Measurements from ENCODE around the gene FBXW10B. TPM values are rescaled to one million over a fixed set of nuclear protein-coding genes. Genes with fewer than 3 reads are reported as not detected.
"Not testable (repeated sequence)": the region's sequence is repeated elsewhere in the genome, so short reads cannot be mapped to it uniquely, and the experiment has no call there.

FBXW10B gene
- total and polyA plus RNA-seq, 5 donors: 0.40 to 1.1 (median 0.60) TPM

- H3K9me3 ChIP-seq (ENCODE audit: control insufficient read depth, low read length); H3K4me1 ChIP-seq (ENCODE audit: control insufficient read depth, insufficient read depth, low read length); ATAC-seq; H3K27me3 ChIP-seq (ENCODE audit: control insufficient read depth, insufficient read depth); intact Hi-C loops (cut with DNase I); H3K27ac ChIP-seq (ENCODE audit: low read length); DNase-seq; H3K4me3 ChIP-seq (ENCODE audit: low read length): not testable (repeated sequence)
- WGBS: 94% methylated on average over 2 of the region's 2 CpGs
Measured at GRCh38 chr17:15630930-15631453, 11.5 kb upstream of the FBXW10B start.

GRCh38 chr17:15629991-15630390, 10.5 kb upstream of the FBXW10B start:
- H3K4me3 ChIP-seq (ENCODE audit: low read length); H3K27ac ChIP-seq (ENCODE audit: low read length); intact Hi-C loops (cut with DNase I); H3K4me1 ChIP-seq (ENCODE audit: control insufficient read depth, insufficient read depth, low read length); H3K27me3 ChIP-seq (ENCODE audit: control insufficient read depth, insufficient read depth); DNase-seq; H3K9me3 ChIP-seq (ENCODE audit: control insufficient read depth, low read length): not testable (repeated sequence)
- peak in 1 of 2 donors; percentile 34 for ATAC-seq
- 91% methylated on average over 7 of the region's 7 CpGs for WGBS

DNA sequence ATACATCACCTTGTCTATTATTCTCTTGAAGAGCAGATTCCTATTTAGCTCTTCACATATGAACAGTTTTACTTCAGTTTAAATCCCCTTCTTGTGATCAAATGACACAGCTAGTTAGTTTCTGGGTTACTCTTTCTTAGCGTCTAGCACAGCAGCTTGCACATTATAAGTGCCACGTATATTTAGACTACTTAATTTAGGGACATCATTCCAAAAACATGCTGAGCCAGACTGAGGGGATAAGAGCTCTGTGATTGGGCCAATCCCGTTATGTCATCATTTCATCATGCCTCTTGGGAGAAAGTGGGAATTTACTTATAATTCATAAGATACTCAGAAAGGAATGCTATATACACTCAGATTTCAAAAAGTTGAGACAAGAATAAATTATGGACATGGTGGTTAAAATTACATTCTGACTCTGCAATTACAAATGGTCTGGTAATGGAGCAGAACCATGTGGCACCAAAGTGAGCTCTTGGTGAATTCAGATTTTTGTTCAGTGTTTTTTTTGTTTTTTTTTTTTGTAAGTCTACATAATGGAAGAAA, 4.2 kb upstream of the FBXW10B start:
- H3K4me1 ChIP-seq (ENCODE audit: control insufficient read depth, insufficient read depth, low read length); ATAC-seq; DNase-seq; H3K27ac ChIP-seq (ENCODE audit: low read length); H3K4me3 ChIP-seq (ENCODE audit: low read length); H3K9me3 ChIP-seq (ENCODE audit: control insufficient read depth, low read length); intact Hi-C loops (cut with DNase I); H3K27me3 ChIP-seq (ENCODE audit: control insufficient read depth, insufficient read depth): not testable (repeated sequence)
- WGBS: 57% methylated on average over 3 of the region's 3 CpGs

- H3K27me3 ChIP-seq (ENCODE audit: control insufficient read depth, insufficient read depth); ATAC-seq; DNase-seq; H3K9me3 ChIP-seq (ENCODE audit: control insufficient read depth, low read length); H3K27ac ChIP-seq (ENCODE audit: low read length); H3K4me3 ChIP-seq (ENCODE audit: low read length); intact Hi-C loops (cut with DNase I); H3K4me1 ChIP-seq (ENCODE audit: control insufficient read depth, insufficient read depth, low read length): not testable (repeated sequence)
- 80% methylated on average over 3 of the region's 4 CpGs for WGBS
Measured at GRCh38 chr17:15623255-15623654, 3.8 kb upstream of the FBXW10B start.

DNA sequence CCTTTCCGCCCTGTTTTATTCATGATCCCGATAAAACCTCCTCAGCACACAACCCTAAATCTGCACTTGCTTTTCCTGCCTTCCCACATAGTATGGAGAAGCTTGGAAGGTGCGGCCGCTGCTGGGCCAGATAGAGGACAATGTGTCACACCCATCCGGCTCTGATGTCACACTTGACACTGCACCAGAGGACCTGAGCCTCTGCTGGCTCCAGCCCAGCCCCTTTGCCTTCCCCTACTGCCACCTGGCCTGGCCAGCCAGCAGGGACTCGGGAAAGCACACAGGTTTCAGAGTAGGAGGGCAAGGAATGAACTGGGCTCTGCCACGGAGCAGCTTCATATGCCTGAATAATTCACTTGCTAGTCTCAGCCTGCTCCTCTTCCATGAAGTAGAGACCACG, 2.6 kb upstream of the FBXW10B start:
- WGBS: 79% methylated on average over 5 of the region's 8 CpGs
- H3K9me3 ChIP-seq (ENCODE audit: control insufficient read depth, low read length); H3K27ac ChIP-seq (ENCODE audit: low read length); H3K27me3 ChIP-seq (ENCODE audit: control insufficient read depth, insufficient read depth); H3K4me1 ChIP-seq (ENCODE audit: control insufficient read depth, insufficient read depth, low read length); intact Hi-C loops (cut with DNase I); H3K4me3 ChIP-seq (ENCODE audit: low read length); DNase-seq: not testable (repeated sequence)
- ATAC-seq: peak; percentile 48 to 79

GRCh38 chr17:15616828-15617227, 2.7 kb downstream of the FBXW10B start:
- H3K9me3 ChIP-seq (ENCODE audit: control insufficient read depth, low read length); H3K27ac ChIP-seq (ENCODE audit: low read length); H3K27me3 ChIP-seq (ENCODE audit: control insufficient read depth, insufficient read depth); H3K4me1 ChIP-seq (ENCODE audit: control insufficient read depth, insufficient read depth, low read length); ATAC-seq; DNase-seq; H3K4me3 ChIP-seq (ENCODE audit: low read length); intact Hi-C loops (cut with DNase I): not testable (repeated sequence)
- WGBS: 64% methylated on average over 4 of the region's 4 CpGs

DNA sequence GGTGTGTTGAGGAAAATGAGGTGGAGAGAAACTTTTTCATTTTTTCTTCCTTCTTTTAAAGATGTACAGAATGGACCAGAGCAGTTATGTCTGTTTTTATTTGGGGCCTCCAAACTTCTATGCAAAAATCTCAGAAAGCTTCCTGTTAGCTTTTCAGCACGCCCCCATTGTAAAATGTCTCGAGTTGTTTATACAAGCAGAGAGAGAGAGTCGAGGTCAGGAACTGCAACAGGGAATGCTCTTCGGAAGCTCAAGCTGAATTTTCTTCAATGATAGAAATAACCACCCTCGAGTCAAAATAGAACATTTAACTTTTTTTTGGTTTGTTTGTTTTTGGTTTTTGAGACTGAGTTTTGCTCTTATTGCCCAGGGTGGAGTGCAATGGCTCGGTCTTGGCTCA, 3.7 kb downstream of the FBXW10B start:
- H3K27ac ChIP-seq (ENCODE audit: low read length); intact Hi-C loops (cut with DNase I); ATAC-seq; H3K27me3 ChIP-seq (ENCODE audit: control insufficient read depth, insufficient read depth); H3K9me3 ChIP-seq (ENCODE audit: control insufficient read depth, low read length); H3K4me3 ChIP-seq (ENCODE audit: low read length); DNase-seq; H3K4me1 ChIP-seq (ENCODE audit: control insufficient read depth, insufficient read depth, low read length): not testable (repeated sequence)
- 57% methylated on average over 6 of the region's 6 CpGs for WGBS

GRCh38 chr17:15613111-15613510, 6.4 kb downstream of the FBXW10B start:
- ATAC-seq; H3K27ac ChIP-seq (ENCODE audit: low read length); H3K27me3 ChIP-seq (ENCODE audit: control insufficient read depth, insufficient read depth); H3K9me3 ChIP-seq (ENCODE audit: control insufficient read depth, low read length); DNase-seq; H3K4me3 ChIP-seq (ENCODE audit: low read length); H3K4me1 ChIP-seq (ENCODE audit: control insufficient read depth, insufficient read depth, low read length); intact Hi-C loops (cut with DNase I): not testable (repeated sequence)
- WGBS: 93% methylated on average over 1 of the region's 1 CpG

DNA sequence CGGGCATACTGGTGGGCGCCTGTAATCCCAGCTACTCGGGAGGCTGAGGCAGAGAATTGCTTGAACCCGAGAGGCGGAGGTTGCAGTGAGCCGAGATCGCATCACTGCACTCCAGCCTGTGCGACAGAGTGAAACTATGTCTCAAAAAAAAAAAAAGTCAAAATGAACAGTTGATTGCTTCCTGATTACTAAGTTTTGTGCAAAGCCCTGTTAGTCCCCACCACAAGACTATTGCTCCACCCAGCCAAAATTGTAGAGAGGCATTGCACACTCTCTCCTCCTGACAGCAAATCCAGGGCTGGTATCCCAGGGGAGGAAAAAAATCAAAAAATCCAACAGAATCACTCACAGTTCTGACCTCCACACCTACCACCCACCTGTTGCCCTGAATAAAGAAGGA, 26.5 kb downstream of the FBXW10B start:
- H3K27ac ChIP-seq (ENCODE audit: low read length); intact Hi-C loops (cut with DNase I); ATAC-seq; H3K27me3 ChIP-seq (ENCODE audit: control insufficient read depth, insufficient read depth); H3K9me3 ChIP-seq (ENCODE audit: control insufficient read depth, low read length); H3K4me1 ChIP-seq (ENCODE audit: control insufficient read depth, insufficient read depth, low read length); DNase-seq; H3K4me3 ChIP-seq (ENCODE audit: low read length): not testable (repeated sequence)
- 90% methylated on average over 8 of the region's 8 CpGs for whole genome bisulfite sequencing

GRCh38 chr17:15591986-15592385, 27.5 kb downstream of the FBXW10B start:
- ATAC-seq; intact Hi-C loops (cut with DNase I): not testable (repeated sequence)

DNA sequence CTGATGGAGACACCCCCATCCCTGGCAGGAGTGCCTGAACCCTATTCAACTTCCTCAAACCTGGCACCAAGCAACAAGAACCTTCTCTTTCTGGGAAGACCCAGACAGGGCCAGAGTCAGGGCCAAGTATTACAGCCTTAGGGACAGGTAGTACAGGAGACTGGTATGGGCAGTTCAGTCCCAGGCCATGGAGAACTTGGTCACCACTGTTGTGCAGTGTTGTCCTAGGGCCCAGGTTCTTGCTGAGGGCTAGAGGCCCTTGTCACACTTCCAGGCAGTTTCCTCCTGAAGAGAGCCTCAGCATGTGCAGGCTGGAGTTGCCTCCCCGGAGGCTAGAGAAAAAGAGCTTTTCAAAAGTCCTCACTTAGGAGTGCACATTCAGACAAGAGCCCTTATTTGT, 28.7 kb downstream of the FBXW10B start:
- H3K4me3 ChIP-seq (ENCODE audit: low read length); intact Hi-C loops (cut with DNase I); DNase-seq; H3K9me3 ChIP-seq (ENCODE audit: control insufficient read depth, low read length); H3K4me1 ChIP-seq (ENCODE audit: control insufficient read depth, insufficient read depth, low read length); H3K27ac ChIP-seq (ENCODE audit: low read length); H3K27me3 ChIP-seq (ENCODE audit: control insufficient read depth, insufficient read depth): not testable (repeated sequence)
- WGBS: 100% methylated on average over 1 of the region's 1 CpG
- peak in 1 of 2 donors; percentile 26 for ATAC-seq

More at GRCh38 chr17:15591986-15592385, 27.5 kb downstream of the FBXW10B start:
- WGBS: 67% methylated on average over 5 of the region's 5 CpGs
- H3K4me1 ChIP-seq (ENCODE audit: control insufficient read depth, insufficient read depth, low read length); H3K27ac ChIP-seq (ENCODE audit: low read length); DNase-seq; H3K9me3 ChIP-seq (ENCODE audit: control insufficient read depth, low read length); H3K4me3 ChIP-seq (ENCODE audit: low read length); H3K27me3 ChIP-seq (ENCODE audit: control insufficient read depth, insufficient read depth): not testable (repeated sequence)
